GM18505 (cell line): ENCODE measurements around the gene CHST15.

Experiments
- ATAC-seq: cut with Tn5 transposase; IDR thresholded peaks from one replicate; pipeline ENCODE4 v1.9.1; 2021; ENCODE audit not compliant: unreplicated experiment
- POLR2A ChIP-seq: IDR thresholded peaks from 4 replicates; pipeline ENCODE4 v1.6.1; 2011; ENCODE audit warnings: borderline replicate concordance; ENCODE audit not compliant: insufficient read depth, insufficient read length; ENCODE audit errors: extremely low read depth

Gene CHST15

DNA sequence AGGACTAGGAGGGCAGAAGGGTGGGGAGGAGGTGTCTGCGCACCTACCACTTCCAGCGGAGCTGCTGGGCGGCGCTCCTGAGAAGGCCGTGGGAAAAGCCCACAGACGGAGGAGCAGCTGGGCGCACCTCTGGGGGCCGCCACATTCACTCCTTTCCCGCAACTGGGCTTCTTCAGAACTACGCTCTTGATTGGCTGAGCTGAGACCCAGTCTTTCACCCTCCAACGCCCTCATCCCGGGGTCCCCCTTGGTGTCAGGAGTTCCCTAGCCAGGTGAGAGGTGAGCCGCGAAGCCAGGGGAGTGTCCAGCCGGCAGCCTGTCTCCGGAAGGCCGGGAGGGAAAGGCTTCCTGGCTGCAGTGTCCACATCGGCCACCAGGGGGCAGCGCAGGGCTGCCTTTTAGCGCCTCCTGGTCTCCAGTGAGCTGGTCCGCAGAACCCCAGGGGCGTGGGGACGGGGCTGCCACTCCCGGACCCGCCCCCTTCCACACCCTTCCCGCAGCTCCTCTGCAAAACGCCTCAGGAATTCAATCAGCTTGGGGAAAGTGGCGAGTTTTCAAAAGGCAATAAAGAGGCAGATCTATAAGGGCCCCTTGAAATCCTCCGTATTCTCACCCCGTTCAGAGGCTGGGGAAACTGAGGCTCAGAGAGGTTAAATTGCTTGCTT is 98.8 kb downstream of the CHST15 start:
- no peak for TF ChIP-seq POLR2A
- ATAC-seq, result no peak

GRCh38 chr10:123993534-123994416 is 99.6 kb downstream of the CHST15 start:
- TF ChIP-seq POLR2A, result no peak
- no peak for ATAC-seq

DNA sequence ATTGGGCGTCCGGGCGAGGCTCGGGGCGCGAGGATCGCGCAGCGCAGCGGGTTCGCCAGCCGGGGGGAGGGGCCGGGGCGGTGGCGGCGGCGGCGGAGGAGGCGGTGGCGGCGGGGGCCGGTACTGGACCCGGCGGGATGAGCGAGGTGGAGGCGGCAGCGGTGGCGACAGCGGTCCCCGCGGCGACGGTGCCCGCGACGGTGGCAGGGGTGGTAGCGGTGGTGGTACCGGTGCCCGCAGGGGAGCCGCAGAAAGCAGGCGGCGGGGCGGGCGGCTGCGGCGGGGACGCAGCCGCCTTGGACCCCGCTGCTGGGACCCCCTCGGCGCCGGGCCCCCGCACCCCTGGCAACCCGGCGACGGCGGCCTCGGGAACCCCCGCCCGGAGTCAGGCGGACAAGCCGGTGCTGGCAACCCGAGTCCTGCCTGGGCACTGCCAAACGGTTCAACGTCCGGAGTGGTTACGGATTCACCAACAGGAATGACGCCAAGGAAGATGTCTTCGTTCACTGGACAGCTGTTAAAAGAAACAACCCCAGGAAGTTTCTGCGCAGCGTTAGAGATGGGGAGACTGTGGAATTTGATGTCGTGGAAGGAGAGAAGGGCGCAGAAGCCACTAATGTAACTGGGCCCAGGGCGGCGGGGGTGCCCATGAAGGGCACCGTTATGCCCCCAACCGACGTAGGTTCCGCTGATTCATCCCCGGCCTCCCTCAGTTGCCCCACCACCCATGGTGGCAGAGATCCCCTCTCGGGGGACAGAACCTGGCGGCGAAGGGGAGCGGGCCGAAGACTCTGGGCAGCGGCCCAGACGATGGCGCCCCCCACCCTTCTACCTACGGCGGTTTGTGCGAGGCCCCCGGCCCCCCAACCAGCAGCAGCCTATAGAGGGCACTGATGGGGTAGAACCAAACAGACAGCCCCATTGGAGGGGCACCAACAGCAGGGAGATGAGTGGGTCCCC is 101.5 kb downstream of the CHST15 start:
- ATAC-seq, result no peak
- TF ChIP-seq POLR2A, result no peak

DNA sequence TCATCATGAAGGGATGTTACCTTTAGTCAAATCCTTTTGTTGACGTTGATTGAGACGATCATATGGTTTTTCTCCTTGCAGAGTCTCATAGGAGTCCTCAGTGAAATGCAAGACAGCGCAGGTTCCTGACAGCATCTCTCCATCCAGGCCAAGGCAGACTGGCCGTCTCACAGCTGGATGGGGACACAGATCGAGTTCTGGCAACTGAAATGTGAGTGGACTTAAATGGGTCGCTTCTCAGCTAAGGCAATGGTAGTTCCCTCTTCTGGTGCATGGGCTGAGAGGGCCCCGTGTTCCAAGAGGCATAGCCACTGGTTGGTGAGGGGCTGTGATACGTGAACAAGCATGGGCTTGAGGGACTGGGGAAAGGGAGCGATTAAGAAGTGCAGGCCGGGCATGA is 102.5 kb downstream of the CHST15 start:
- no peak for ATAC-seq
- no peak for TF ChIP-seq POLR2A

- no peak for ATAC-seq
- no peak for TF ChIP-seq POLR2A
Measured at GRCh38 chr10:123988694-123989093, 104.7 kb downstream of the CHST15 start.

DNA sequence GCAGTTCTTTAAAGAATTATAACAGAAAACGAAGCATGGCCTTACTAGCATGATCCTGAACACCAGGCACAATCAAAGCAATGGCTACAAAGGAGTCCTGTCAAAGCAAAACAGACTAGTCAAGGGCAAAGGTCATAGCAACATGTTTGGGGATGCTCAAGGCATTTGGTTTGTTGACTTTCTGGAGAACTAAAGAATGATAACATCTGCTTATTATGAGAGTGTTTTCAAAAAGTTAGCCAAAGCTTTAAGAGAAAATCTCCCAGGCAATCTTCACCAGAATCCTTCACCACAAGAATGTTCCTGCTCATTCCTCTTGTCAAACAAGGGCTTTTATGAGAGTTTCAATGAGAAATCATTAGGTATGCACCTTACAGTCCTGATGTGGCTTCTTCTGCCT is 106.7 kb downstream of the CHST15 start:
- no peak for ATAC-seq
- no peak for TF ChIP-seq POLR2A

DNA sequence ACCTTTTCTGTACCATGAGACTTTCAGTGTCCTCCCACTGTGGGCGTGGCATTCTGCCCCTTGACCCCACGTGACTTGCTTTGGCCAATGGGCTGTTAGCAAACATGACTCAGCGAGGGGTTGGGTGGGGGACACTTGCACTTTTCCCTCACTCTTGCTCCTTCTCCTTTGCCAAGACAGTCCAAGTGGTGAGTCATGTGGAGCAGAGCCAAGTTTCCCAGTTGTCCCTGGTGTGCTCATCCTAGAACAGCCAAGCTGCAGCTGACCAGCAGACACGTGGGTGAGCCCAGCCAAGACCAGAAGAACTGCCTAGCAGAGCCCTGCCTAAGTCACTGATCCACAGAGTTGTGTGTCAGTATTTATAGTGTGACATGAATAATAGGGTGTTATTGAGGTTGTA is 119.0 kb downstream of the CHST15 start:
- ATAC-seq, result no peak
- TF ChIP-seq POLR2A, result no peak

- no peak for TF ChIP-seq POLR2A
- ATAC-seq, result no peak
Measured at GRCh38 chr10:123972481-123973401, 120.7 kb downstream of the CHST15 start.

DNA sequence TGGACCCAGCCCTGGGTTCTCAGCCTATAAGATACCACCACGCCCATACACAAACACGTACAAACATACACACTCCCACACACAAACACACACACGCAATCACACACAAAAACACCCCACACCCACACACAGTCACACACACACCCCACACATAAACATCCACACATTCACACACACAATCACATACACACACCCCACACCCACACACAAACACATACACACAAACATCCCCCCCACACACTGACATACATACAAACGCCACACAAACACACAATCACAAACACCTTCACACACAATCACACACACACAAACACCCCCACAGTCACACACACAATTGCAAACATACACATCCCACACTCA is 122.5 kb downstream of the CHST15 start:
- ATAC-seq, result no peak
- no peak for TF ChIP-seq POLR2A

- no peak for TF ChIP-seq POLR2A
Measured at GRCh38 chr10:123970207-123970926, 123.0 kb downstream of the CHST15 start.

GRCh38 chr10:123967626-123968243 is 125.7 kb downstream of the CHST15 start:
- no peak for ATAC-seq

More at GRCh38 chr10:123970207-123970926, 123.0 kb downstream of the CHST15 start:
- ATAC-seq, result no peak

More at GRCh38 chr10:123967626-123968243, 125.7 kb downstream of the CHST15 start:
- TF ChIP-seq POLR2A, result no peak
